GM12892 (cell line): ENCODE measurements around the gene DNAJC9.

ENCODE experiments used
- POLR2A ChIP-seq: IDR thresholded peaks from 2 replicates; pipeline ENCODE4 v1.6.1; 2011; ENCODE audit warnings: low read depth, low read length, control low read depth
- POLR2AphosphoS5 ChIP-seq: IDR thresholded peaks from 2 replicates; pipeline ENCODE4 v1.6.1; 2011; ENCODE audit warnings: low read depth, low read length, control low read depth

DNA sequence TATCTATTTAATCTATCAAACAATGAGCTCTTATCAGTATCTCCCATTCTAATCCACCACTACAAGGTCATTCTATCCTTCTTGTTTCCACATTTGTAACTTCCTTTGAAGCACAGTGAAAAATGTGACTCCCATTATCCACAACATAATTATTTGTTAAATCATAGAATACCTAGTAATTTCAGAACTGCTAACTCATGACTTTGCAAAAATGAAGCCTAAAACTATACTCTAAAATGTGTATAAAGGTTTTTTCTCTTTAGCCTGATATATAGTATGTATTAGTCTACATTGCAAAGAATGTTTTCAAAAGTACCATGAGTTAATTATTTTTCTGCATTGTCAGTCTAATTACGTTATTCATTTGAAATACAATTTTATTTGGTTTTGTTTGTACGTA, 17.4 kb upstream of the DNAJC9 start:
- TF ChIP-seq POLR2A (no peak), POLR2AphosphoS5 (no peak)
